Measurements from ENCODE around the gene UBE2D4.

The UBE2D4 gene

DNA sequence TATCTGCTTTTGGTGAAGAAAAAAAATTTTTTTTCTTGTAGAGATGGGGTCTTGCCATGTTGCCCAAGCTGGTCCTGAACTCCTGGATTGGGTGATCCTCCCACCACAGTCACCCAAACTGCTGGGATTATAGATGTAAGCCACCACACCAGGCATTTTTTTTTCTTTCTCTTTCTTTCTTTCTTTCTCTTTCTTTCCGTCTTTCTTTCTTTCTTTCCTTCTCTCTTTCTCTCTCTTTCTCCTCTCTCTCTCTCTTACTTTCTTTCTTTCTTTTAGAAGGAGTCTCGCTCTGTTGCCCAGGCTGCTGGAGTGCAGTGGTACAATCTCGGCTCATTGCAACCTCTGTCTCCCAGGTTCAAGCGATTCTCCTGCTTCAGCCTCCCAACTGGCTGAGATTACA is 3.5 kb upstream of the UBE2D4 start:
- Histone ChIP-seq H2AFZ (ENCODE audit: low read depth) (no peak overlapping the region), H4K20me1 (ENCODE audit: insufficient read depth) (no peaks in the 10 kb centered on the region), H3K4me1 (ENCODE audit: low read depth, poor library complexity, severe bottlenecking) (peaks cover 11% of the 10 kb centered on the region), H3K9ac (no peak overlapping the region), H3K27me3 (ENCODE audit: insufficient read depth, low read depth) (no peaks in the 10 kb centered on the region), H3K4me3 (IDR thresholded peaks at IDR 0.05; ENCODE audit: insufficient read depth, low read depth, low read length) (no peak overlapping the region), H3K36me3 (ENCODE audit: insufficient read depth) (no peaks in the 10 kb centered on the region), H3K4me2 (no peak overlapping the region), H3K27ac (no peak overlapping the region), H3K79me2 (ENCODE audit: insufficient read depth, low read depth) (peaks cover 7% of the 10 kb centered on the region)
- TF ChIP-seq, protein P1, sequence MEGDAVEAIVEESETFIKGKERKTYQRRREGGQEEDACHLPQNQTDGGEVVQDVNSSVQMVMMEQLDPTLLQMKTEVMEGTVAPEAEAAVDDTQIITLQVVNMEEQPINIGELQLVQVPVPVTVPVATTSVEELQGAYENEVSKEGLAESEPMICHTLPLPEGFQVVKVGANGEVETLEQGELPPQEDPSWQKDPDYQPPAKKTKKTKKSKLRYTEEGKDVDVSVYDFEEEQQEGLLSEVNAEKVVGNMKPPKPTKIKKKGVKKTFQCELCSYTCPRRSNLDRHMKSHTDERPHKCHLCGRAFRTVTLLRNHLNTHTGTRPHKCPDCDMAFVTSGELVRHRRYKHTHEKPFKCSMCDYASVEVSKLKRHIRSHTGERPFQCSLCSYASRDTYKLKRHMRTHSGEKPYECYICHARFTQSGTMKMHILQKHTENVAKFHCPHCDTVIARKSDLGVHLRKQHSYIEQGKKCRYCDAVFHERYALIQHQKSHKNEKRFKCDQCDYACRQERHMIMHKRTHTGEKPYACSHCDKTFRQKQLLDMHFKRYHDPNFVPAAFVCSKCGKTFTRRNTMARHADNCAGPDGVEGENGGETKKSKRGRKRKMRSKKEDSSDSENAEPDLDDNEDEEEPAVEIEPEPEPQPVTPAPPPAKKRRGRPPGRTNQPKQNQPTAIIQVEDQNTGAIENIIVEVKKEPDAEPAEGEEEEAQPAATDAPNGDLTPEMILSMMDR (conservative IDR thresholded peaks at IDR 0.05; ENCODE audit: low read depth, low read length) = no peak

DNA sequence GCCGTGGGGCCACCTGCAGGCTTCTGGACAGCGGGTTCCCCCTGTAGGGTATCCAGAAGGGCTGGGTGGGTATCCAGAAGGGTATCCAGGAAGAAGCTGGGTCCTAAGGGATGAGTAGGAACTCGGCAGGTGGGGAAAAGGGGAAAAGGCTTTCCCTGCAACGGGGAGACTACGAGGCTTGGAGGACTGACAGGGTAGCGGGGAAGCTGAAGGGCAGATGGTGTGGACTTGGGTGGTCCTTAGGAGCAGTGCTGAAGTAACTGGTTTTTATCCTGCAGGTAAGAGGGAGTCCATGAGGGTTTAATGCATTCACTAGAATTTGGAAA is 525 bp downstream of the UBE2D4 start:
- Histone ChIP-seq H3K27ac (peak overlapping the region; percentile 85), H2AFZ (ENCODE audit: low read depth) (peak overlapping the region; percentile 98), H3K9ac (peak overlapping the region; percentile 82), H3K4me1 (ENCODE audit: low read depth, poor library complexity, severe bottlenecking) (peaks cover 11% of the 10 kb centered on the region), H3K36me3 (ENCODE audit: insufficient read depth) (no peaks in the 10 kb centered on the region), H4K20me1 (ENCODE audit: insufficient read depth) (no peaks in the 10 kb centered on the region), H3K4me3 (IDR thresholded peaks at IDR 0.05; ENCODE audit: insufficient read depth, low read depth, low read length) (no peak overlapping the region), H3K4me2 (peak overlapping the region; percentile 74), H3K79me2 (ENCODE audit: insufficient read depth, low read depth) (peaks cover 7% of the 10 kb centered on the region), H3K27me3 (ENCODE audit: insufficient read depth, low read depth) (no peaks in the 10 kb centered on the region)
- TF ChIP-seq, protein P1 (conservative IDR thresholded peaks at IDR 0.05; ENCODE audit: low read depth, low read length) = 0 out of 2 replicates have a peak, but pooled peaks have one; percentile 26

DNA sequence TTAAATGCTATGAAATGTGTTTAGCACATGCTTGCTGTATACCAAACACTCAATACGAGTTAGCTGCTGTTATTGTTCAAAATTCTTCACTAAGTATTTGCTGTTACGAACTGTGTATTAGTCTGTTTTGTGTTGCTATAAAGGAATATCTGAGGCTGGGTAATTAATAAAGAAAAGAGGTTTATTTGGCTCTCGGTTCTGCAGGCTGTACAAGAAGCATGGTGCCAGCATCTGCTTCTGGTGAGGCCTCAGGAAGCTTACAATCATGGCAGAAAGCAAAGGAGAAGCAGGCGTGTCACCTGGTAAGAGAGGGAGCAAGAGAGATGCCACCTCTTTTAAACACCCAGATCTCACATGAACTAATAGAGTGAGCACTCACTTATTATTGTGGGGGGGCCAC is 1.6 kb downstream of the UBE2D4 start:
- Histone ChIP-seq H3K79me2 (ENCODE audit: insufficient read depth, low read depth) (peaks cover 7% of the 10 kb centered on the region), H3K27me3 (ENCODE audit: insufficient read depth, low read depth) (no peaks in the 10 kb centered on the region), H3K9ac (no peak overlapping the region), H3K4me3 (IDR thresholded peaks at IDR 0.05; ENCODE audit: insufficient read depth, low read depth, low read length) (no peak overlapping the region), H3K27ac (no peak overlapping the region), H3K4me1 (ENCODE audit: low read depth, poor library complexity, severe bottlenecking) (peaks cover 11% of the 10 kb centered on the region), H3K4me2 (no peak overlapping the region), H2AFZ (ENCODE audit: low read depth) (no peak overlapping the region), H4K20me1 (ENCODE audit: insufficient read depth) (no peaks in the 10 kb centered on the region), H3K36me3 (ENCODE audit: insufficient read depth) (no peaks in the 10 kb centered on the region)
- TF ChIP-seq, protein P1 (conservative IDR thresholded peaks at IDR 0.05; ENCODE audit: low read depth, low read length) = no peak

DNA sequence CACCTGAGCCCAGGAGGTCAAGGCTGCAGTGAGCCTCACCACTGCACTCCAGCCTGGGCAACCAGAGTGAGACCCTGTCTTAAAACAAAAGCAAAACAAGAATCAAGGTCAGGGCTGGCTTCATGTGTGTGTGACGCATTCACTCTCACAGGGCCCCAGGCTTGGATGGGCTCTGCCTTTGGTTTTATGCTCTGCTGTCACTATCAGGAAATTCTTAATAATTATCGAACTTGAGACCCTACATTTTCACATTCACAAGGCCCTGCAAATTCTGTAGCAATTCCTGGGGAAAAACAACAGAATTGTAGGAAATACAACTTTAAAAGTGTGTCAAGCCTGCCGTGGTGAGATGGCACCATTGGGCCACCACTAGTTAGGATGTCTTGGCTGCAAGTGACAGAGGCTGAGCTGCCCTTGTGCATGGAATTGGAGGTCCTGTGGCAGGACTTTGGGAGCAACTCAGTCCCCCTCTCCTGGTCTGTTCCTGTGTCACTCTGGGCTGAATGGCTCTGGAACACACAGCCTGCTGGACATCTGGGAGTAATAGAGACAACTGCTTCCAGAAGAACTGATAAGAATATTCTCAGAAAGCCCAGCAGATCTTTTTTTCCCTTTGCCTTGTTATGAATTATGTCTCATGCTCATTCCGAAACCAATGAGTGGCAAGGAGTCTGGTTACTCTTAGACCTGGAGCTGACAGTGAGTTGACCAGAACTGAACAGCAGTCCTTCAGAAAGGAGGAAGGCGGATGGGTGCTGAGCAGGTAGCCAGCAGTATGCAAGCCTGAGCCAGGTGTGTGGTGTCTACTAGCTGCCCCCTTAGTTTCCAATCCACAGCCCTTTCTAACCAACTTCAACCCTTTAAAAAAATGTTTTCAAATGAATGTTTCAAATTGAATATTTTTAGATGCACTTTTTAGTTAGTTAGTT is 3.6 kb downstream of the UBE2D4 start:
- Histone ChIP-seq H3K27me3 (ENCODE audit: insufficient read depth, low read depth) (no peaks in the 10 kb centered on the region), H3K27ac (no peak overlapping the region), H3K36me3 (ENCODE audit: insufficient read depth) (no peaks in the 10 kb centered on the region), H4K20me1 (ENCODE audit: insufficient read depth) (no peaks in the 10 kb centered on the region), H2AFZ (ENCODE audit: low read depth) (no peak overlapping the region), H3K4me3 (IDR thresholded peaks at IDR 0.05; ENCODE audit: insufficient read depth, low read depth, low read length) (no peak overlapping the region), H3K4me2 (no peak overlapping the region), H3K79me2 (ENCODE audit: insufficient read depth, low read depth) (peaks cover 5% of the 10 kb centered on the region), H3K4me1 (ENCODE audit: low read depth, poor library complexity, severe bottlenecking) (peaks cover 10% of the 10 kb centered on the region), H3K9ac (no peak overlapping the region)
- TF ChIP-seq, protein P1 (conservative IDR thresholded peaks at IDR 0.05; ENCODE audit: low read depth, low read length) = no peak
